Right ventricle myocardium superior (tissue), 1 donor: ENCODE results near the gene UNC5B. TPM values are rescaled to one million over a fixed set of nuclear protein-coding genes. Genes with fewer than 3 reads are reported as not detected.

ENCODE experiments used
- total RNA-seq: library from RNA; stranded (reverse); fragmentation: NEBNext Ultra II Directional; extraction: Animal tissue kit (Norgen Biotek cat#: 25700); gene quantifications from one replicate; pipeline ENCODE4 v1.2.1, GENCODE V29; 2021
- donor health status: DM: no; HTN: yes; CAD: no; lungs with severe emphysema.

The UNC5B gene
- total RNA-seq, 1 donor from 2014 or later: 12.2 TPM

Other genes with a start within 250 kb of the UNC5B start
- gene SLC29A3, start 106.7 kb downstream of the UNC5B start, total RNA-seq: 1.8 TPM
- gene CDH23, start 184.3 kb downstream of the UNC5B start, total RNA-seq: 3.7 TPM